HepG2 (cell line): ENCODE results near the gene SLC22A23. TPM values are rescaled to one million over a fixed set of nuclear protein-coding genes. Genes with fewer than 3 reads are reported as not detected.

Experiments used
- ATAC-seq: fragments of 200-7000 bp; cut with Tn5 transposase; 3 replicates; pipeline ENCODE4 v1.9.1; 2020; ENCODE audit warnings: mild to moderate bottlenecking, moderate library complexity
- BruUV-seq: library from RNA; stranded (reverse); fragments of 400-500 nt; replicated peaks from 2 replicates; lab custom pipeline; 2021; lab: Mats Ljungman, UMichigan
- CTCF ChIA-PET: fragments of 300-600 bp; formaldehyde crosslinking; extraction: SDS; loops from one replicate; lab custom pipeline; 2021; ENCODE audit warnings: low total read pairs, inconsistent platforms, low intra/inter-chr PET ratio; lab: Yijun Ruan, JAX
- POLR2A ChIA-PET: fragments of 350-600 bp; sonication (Branson Sonifier 250); formaldehyde crosslinking; loops from one replicate; lab custom pipeline; 2020; ENCODE audit warnings: antibody characterized with exemption, inconsistent platforms; lab: Yijun Ruan, JAX
- DNase-seq: peaks from one replicate; pipeline ENCODE4 v3.0.0-alpha.2; 2015; ENCODE audit warnings: low spot score
- FAIRE-seq: peaks from 3 replicates; lab custom pipeline; 2011; peaks lifted over from hg19 to GRCh38; lab: Jason Lieb, UNC
- H2AFZ ChIP-seq: one replicate; pipeline ENCODE4 v1.6.1; 2011; ENCODE audit warnings: low read length, inconsistent platforms
- H3K27ac ChIP-seq: fragments of 300-600 bp; 3 replicates; pipeline ENCODE4 v1.8.0; 2011; ENCODE audit warnings: mixed run types, mild to moderate bottlenecking, mixed read lengths, low read length, inconsistent platforms; ENCODE audit not compliant: insufficient read depth; ENCODE audit errors: extremely low read length
- H3K27me3 ChIP-seq, 2 experiments: fragments of 200-600 bp in 1 of 2; 2 replicates in 1 of 2; 3 replicates in 1 of 2; pipeline versions ENCODE4 v1.6.0 to v1.8.0; 2011; ENCODE audit warnings: low read length in 2 of 2, mild to moderate bottlenecking in 2 of 2, moderate library complexity in 2 of 2, inconsistent platforms in 1 of 2; ENCODE audit not compliant: insufficient read depth in 2 of 2, control insufficient read depth in 1 of 2
- H3K36me3 ChIP-seq, 2 experiments: fragments of 200-600 bp in 1 of 2; replicated peaks in 1 of 2; 2 replicates in 1 of 2; 3 replicates in 1 of 2; pipeline versions ENCODE4 v1.5.1 to v1.8.0; 2011; ENCODE audit warnings: low read length in 2 of 2, inconsistent platforms in 1 of 2; ENCODE audit not compliant: insufficient read depth in 2 of 2, control insufficient read depth in 1 of 2
- H3K4me1 ChIP-seq: 2 replicates; pipeline ENCODE4 v1.5.1; 2012; ENCODE audit warnings: low read length, inconsistent platforms; ENCODE audit not compliant: insufficient read depth
- H3K4me2 ChIP-seq: 2 replicates; pipeline ENCODE4 v1.6.0; 2011; ENCODE audit warnings: low read depth, low read length, inconsistent platforms
- H3K4me3 ChIP-seq, 3 experiments: fragments of 200-600 bp in 1 of 3; sonication (generic), shearing (Covaris generic) in 1 of 3; replicated peaks in 1 of 3; 2 replicates each; pipeline ENCODE4 v1.5.1; 2011 to 2016; ENCODE audit warnings: low read length in 3 of 3, inconsistent platforms in 2 of 3, low read depth in 2 of 3, mild to moderate bottlenecking in 2 of 3, control low read depth in 1 of 3, mixed read lengths in 1 of 3; ENCODE audit not compliant: insufficient read depth in 1 of 3
- H3K79me2 ChIP-seq: one replicate; pipeline ENCODE4 v1.6.1; 2011; ENCODE audit warnings: low read length, inconsistent platforms; ENCODE audit not compliant: insufficient read depth
- H3K9ac ChIP-seq: 2 replicates; pipeline ENCODE4 v1.6.0; 2011; ENCODE audit warnings: mild to moderate bottlenecking, low read depth, low read length, inconsistent platforms; ENCODE audit not compliant: insufficient read depth
- H3K9me3 ChIP-seq: 2 replicates; pipeline ENCODE4 v1.5.1; 2012; ENCODE audit warnings: mild to moderate bottlenecking, low read length
- H4K20me1 ChIP-seq: 2 replicates; pipeline ENCODE4 v1.6.0; 2011; ENCODE audit warnings: inconsistent platforms, mild to moderate bottlenecking, low read length, moderate library complexity; ENCODE audit not compliant: insufficient read depth
- AGO2 ChIP-seq: fragments of 200-400 bp; formaldehyde crosslinking; optimal IDR thresholded peaks from 2 replicates; pipeline ENCODE3; 2017; ENCODE audit warnings: mild to moderate bottlenecking, low read depth, low read length, moderate library complexity
- NFE2L1 ChIP-seq: sonication (generic); formaldehyde crosslinking; IDR thresholded peaks from 2 replicates; pipeline ENCODE4 v1.4.0; 2020; ENCODE audit warnings: missing genetic modification reagents, mild to moderate bottlenecking, borderline replicate concordance
- WGBS: methylation state at CpG from one replicate; pipeline ENCODE4 v1.1.6; 2017; ENCODE audit warnings: low lambda C conversion rate; 5-methylcytosine and 5-hydroxymethylcytosine counted together
- in situ Hi-C: cut with HindIII; loops from 2 replicates; pipeline ENCODE4 v1.10.0; 2017; ENCODE audit warnings: low pct_unique_long_range_greater_than_20kb; ENCODE audit not compliant: extremely low pct_ligation_motif_present
- intact Hi-C: fragments of 100-400 bp; cut with micrococcal nuclease; formaldehyde crosslinking; loops from one replicate; pipeline ENCODE4 v1.10.0; 2022; ENCODE audit not compliant: unreplicated experiment
- polyA plus RNA-seq, 8 experiments: library from polyadenylated mRNA; depleted of rRNA in 3 of 8; stranded (reverse) in 7 of 8; unstranded in 1 of 8; fragments of >200 nt; fragmentation: Illumina TruSeq in 4 of 8; extraction: Trizol in 4 of 8; gene quantifications; 2 replicates each; pipeline versions ENCODE4 v1.2.1 to v1.2.3, GENCODE V29; 2011 to 2016; ENCODE audit warnings: low read depth in 4 of 8, missing spikeins in 1 of 8, mixed read lengths in 1 of 8; ENCODE audit not compliant: insufficient read depth in 1 of 8
- total RNA-seq, 5 experiments: library from RNA; depleted of rRNA; stranded (reverse); fragments of >200 nt; fragmentation: Illumina TruSeq; extraction: Trizol; gene quantifications; 2 replicates each; pipeline ENCODE4 v1.2.3, GENCODE V29; 2016; ENCODE audit warnings: low read depth in 1 of 5
- TF ChIP-seq, protein P1 (sequence below): sonication (generic); formaldehyde crosslinking; conservative IDR thresholded peaks from 2 replicates; pipeline ENCODE4 v1.8.1; 2023; ENCODE audit warnings: missing genetic modification reagents
- TF ChIP-seq, protein P2 (sequence below): sonication (generic); formaldehyde crosslinking; conservative IDR thresholded peaks from 2 replicates; pipeline ENCODE4 v1.8.0; 2022; ENCODE audit warnings: low read depth, missing genetic modification reagents

The SLC22A23 gene
- total and polyA plus RNA-seq, 2 of the 13 experiments (the other 11 are each of a cell fraction or from before 2014, with no cell fraction given): 11.8 to 17.5 TPM

DNA sequence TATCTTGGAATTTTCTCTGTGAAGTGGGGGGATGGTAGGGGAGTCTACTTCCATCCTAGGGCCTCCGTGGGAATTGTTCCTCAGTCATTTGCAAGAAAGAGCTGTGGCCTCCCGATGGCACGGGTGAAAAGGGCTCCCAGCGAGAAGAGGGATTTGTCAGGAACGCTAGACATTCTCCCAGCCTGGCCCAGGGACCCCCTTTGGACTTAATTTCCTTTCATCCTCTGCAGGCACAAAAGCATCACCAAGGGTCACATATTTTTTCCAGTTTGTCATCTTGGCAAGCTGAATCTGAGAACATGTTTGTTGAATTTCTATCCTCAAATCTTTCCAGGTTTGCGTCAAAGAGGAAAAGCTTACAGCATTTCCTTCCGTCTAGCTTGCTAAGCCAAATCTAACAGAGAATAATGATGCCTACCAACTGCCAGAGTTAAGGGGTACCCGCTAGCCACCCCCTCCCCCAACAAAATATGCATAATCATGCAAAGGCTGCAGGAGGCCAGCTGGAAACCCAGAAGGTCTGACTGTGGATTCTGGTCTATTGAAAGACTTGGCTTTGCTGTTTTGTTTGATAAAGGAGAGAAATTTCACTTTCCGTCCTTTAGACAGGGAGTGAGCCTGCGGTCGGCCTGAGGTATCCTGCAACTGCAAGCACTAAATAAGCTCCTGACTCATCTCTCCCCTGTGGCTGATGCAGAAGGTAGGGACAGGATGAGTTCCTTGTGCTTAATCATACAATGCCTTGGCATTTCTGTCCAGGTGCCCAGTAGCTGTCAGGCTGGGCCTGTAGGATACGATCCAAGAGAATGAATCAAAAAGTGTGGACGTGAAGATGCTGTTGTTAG lies 175.0 kb downstream of the SLC22A23 start (continued):
- TF ChIP-seq, protein P1, sequence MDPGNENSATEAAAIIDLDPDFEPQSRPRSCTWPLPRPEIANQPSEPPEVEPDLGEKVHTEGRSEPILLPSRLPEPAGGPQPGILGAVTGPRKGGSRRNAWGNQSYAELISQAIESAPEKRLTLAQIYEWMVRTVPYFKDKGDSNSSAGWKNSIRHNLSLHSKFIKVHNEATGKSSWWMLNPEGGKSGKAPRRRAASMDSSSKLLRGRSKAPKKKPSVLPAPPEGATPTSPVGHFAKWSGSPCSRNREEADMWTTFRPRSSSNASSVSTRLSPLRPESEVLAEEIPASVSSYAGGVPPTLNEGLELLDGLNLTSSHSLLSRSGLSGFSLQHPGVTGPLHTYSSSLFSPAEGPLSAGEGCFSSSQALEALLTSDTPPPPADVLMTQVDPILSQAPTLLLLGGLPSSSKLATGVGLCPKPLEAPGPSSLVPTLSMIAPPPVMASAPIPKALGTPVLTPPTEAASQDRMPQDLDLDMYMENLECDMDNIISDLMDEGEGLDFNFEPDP: 0 out of 2 replicates have a peak, but pooled peaks have one; percentile 33
- TF ChIP-seq, protein P2, sequence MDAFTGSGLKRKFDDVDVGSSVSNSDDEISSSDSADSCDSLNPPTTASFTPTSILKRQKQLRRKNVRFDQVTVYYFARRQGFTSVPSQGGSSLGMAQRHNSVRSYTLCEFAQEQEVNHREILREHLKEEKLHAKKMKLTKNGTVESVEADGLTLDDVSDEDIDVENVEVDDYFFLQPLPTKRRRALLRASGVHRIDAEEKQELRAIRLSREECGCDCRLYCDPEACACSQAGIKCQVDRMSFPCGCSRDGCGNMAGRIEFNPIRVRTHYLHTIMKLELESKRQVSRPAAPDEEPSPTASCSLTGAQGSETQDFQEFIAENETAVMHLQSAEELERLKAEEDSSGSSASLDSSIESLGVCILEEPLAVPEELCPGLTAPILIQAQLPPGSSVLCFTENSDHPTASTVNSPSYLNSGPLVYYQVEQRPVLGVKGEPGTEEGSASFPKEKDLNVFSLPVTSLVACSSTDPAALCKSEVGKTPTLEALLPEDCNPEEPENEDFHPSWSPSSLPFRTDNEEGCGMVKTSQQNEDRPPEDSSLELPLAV: no peak

DNA sequence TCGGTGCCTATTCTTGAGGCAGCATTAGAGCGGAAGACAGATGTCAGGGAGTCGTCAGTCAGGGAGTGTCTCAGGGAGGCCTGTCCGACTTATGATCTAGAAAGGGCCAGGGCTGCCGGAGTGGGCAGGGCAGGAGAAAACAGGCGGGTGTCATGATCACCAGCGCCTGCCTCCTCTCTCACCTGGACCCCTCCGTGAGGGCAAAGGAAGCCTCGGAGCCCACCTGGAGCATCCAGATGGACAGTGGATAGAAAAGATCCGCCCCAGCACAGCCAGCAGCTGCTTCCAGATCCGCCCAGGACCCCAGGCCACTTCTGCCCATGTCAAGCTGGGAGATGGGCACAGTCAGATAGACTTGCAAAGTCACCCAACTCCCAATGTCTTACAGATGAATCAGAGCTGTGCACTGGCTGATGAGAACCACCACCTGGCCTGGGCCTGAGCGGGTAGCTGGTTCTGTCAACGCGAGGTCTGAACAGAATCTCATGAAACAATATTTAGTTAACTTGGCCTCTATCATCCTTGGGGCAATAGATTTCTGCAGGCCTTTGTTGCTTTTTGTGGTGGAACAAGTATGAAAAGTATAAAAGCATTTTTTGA lies 175.9 kb downstream of the SLC22A23 start:
- Histone ChIP-seq H3K27ac (no peak overlapping the region), H3K79me2 (no peaks in the 10 kb centered on the region), H3K27me3 (no peaks in the 10 kb centered on the region), H3K9me3 (no peaks in the 10 kb centered on the region), H3K36me3 (peaks cover 31 to 57% of the 10 kb centered on the region in 2 experiments), H2AFZ (no peak overlapping the region), H4K20me1 (no peaks in the 10 kb centered on the region), H3K9ac (no peak overlapping the region), H3K4me2 (no peak overlapping the region), H3K4me1 (no peaks in the 10 kb centered on the region), H3K4me3 (no peak overlapping the region)
- TF ChIP-seq AGO2 (peak; percentile 13), NFE2L1 (no peak)
- BruUV-seq: no TSS peak
- WGBS: 87% methylated on average over 14 of the region's 14 CpGs
- ChIA-PET CTCF (no interaction called here), POLR2A (no interaction called here)
- DNase-seq (no peak), ATAC-seq (no peak), FAIRE-seq (no peak)
- in situ Hi-C loops (loop anchor here (5.0 to 25.0 kb wide), 2 partner anchors 451 to 706 kb away; no protein-coding TSS in a partner anchor), intact Hi-C loops (no loop called here)
